Measurements from ENCODE around the gene AJAP1. TPM values are rescaled to one million over a fixed set of nuclear protein-coding genes. Genes with fewer than 3 reads are reported as not detected.

AJAP1 gene
- total and polyA plus RNA-seq, 10 of the 15 experiments (the other 5 are each of a cell fraction or from before 2014, with no cell fraction given) = not detected

GRCh38 chr1:4770713-4771112 is 116.3 kb downstream of the AJAP1 start (continued):
- no peak for TF ChIP-seq NFXL1 (IDR thresholded peaks at IDR 0.05; ENCODE audit: borderline replicate concordance)
- TF ChIP-seq, protein P1, sequence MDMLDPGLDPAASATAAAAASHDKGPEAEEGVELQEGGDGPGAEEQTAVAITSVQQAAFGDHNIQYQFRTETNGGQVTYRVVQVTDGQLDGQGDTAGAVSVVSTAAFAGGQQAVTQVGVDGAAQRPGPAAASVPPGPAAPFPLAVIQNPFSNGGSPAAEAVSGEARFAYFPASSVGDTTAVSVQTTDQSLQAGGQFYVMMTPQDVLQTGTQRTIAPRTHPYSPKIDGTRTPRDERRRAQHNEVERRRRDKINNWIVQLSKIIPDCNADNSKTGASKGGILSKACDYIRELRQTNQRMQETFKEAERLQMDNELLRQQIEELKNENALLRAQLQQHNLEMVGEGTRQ (IDR thresholded peaks at IDR 0.05; ENCODE audit: borderline replicate concordance, low read depth, low read length) = no peak
- TF ChIP-seq HDAC2 (IDR thresholded peaks at IDR 0.05) = no peak
- TF ChIP-seq POLR2AphosphoS5 (IDR thresholded peaks at IDR 0.05; ENCODE audit: low read length) = no peak

- BruUV-seq (replicated peaks) = no TSS peak
- H3K9me3 ChIP-seq (replicated peaks; ENCODE audit: control insufficient read depth, insufficient read depth, low read length) = no peaks in the 10 kb centered on the region
- no peaks in the 10 kb centered on the region for H3K36me3 ChIP-seq (ENCODE audit: control insufficient read depth in 2 of 2, insufficient read depth in 2 of 2, low read length in 1 of 2)
- no peak for TF ChIP-seq SREBF1 (IDR thresholded peaks at IDR 0.05; ENCODE audit: low read length)
- no peak overlapping the region for H2AFZ ChIP-seq (ENCODE audit: control insufficient read depth, low read depth, low read length)
- RAD21 ChIA-PET (ENCODE audit: unreplicated experiment) = no interaction called here
- H3K27me3 ChIP-seq (replicated peaks in 1 of 2; ENCODE audit: control insufficient read depth in 2 of 2, insufficient read depth in 2 of 2, low read length in 1 of 2) = no peaks in the 10 kb centered on the region
- no peaks in the 10 kb centered on the region for H3K79me2 ChIP-seq (ENCODE audit: control insufficient read depth, insufficient read depth, low read length)
- no peak overlapping the region for H3K27ac ChIP-seq (ENCODE audit: control insufficient read depth, insufficient read depth)
- WGBS (ENCODE audit: insufficient coverage, insufficient replicate concordance, low lambda C conversion rate, missing lambda C conversion rate) = 12% methylated on average over 12 of the region's 13 CpGs
- H3K4me2 ChIP-seq (ENCODE audit: control insufficient read depth, insufficient read depth) = no peak overlapping the region
- FAIRE-seq (no peak), DNase-seq (ENCODE audit: low read depth, low spot score) (no peak), ATAC-seq (no peak)
- H3K4me1 ChIP-seq (ENCODE audit: control insufficient read depth, insufficient read depth, low read length) = no peaks in the 10 kb centered on the region
- no peak overlapping the region for H3K4me3 ChIP-seq
- H3K9ac ChIP-seq (ENCODE audit: control insufficient read depth, insufficient read depth, low read length) = no peak overlapping the region
- SMC1A ChIA-PET (ENCODE audit: uncharacterized antibody, unreplicated experiment) = no interaction called here
- H4K20me1 ChIP-seq (ENCODE audit: control insufficient read depth, insufficient read depth) = no peaks in the 10 kb centered on the region
- POLR2A ChIA-PET = no interaction called here
- CTCF ChIA-PET = no interaction called here
- in situ Hi-C loops (cut with MboI) (no loop called here), intact Hi-C loops (cut with micrococcal nuclease; ENCODE audit: unreplicated experiment) (no loop called here)
These were observed 116.9 kb downstream of the AJAP1 start for GRCh38 chr1:4771267-4771666.

DNA sequence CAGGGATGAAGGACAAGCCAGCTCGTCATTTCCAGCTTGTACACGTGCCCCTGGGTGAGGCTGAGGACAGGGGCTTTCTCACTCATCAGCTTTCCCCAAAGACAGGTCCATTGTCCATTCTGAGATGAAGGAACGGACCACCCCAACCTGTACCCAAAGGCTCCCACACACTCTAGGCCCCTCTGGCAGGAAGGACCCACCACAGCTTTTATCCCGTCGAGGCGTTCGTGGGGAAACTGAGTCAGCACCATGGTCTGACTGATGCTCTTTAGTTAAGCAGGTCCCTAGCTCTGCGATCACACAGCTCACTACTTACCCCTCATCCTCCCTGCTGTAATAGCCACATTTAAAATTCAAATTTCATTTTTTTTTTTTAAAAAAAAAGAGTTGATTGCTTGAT is 117.3 kb downstream of the AJAP1 start:
- Histone ChIP-seq H3K4me3 (no peak overlapping the region), H3K4me1 (ENCODE audit: control insufficient read depth, insufficient read depth, low read length) (no peaks in the 10 kb centered on the region), H3K9ac (ENCODE audit: control insufficient read depth, insufficient read depth, low read length) (no peak overlapping the region), H4K20me1 (ENCODE audit: control insufficient read depth, insufficient read depth) (no peaks in the 10 kb centered on the region), H3K27me3 (replicated peaks in 1 of 2; ENCODE audit: control insufficient read depth in 2 of 2, insufficient read depth in 2 of 2, low read length in 1 of 2) (no peaks in the 10 kb centered on the region), H2AFZ (ENCODE audit: control insufficient read depth, low read depth, low read length) (no peak overlapping the region), H3K4me2 (ENCODE audit: control insufficient read depth, insufficient read depth) (no peak overlapping the region), H3K9me3 (replicated peaks; ENCODE audit: control insufficient read depth, insufficient read depth, low read length) (no peaks in the 10 kb centered on the region), H3K79me2 (ENCODE audit: control insufficient read depth, insufficient read depth, low read length) (no peaks in the 10 kb centered on the region), H3K36me3 (ENCODE audit: control insufficient read depth in 2 of 2, insufficient read depth in 2 of 2, low read length in 1 of 2) (no peaks in the 10 kb centered on the region), H3K27ac (ENCODE audit: control insufficient read depth, insufficient read depth) (no peak overlapping the region)
- intact Hi-C loops (cut with micrococcal nuclease; ENCODE audit: unreplicated experiment) = no loop called here
- RAD21 ChIA-PET (ENCODE audit: unreplicated experiment) = no interaction called here
- in situ Hi-C loops (cut with MboI) = no loop called here
- FAIRE-seq = no peak
- 76% methylated on average over 6 of the region's 8 CpGs for WGBS (ENCODE audit: insufficient coverage, insufficient replicate concordance, low lambda C conversion rate, missing lambda C conversion rate)
- SMC1A ChIA-PET (ENCODE audit: uncharacterized antibody, unreplicated experiment) = interaction anchor here (0.7 kb wide), 1 partner anchor 35 kb away, joined by 3 read pairs; no protein-coding TSS in a partner anchor
- no peak for ATAC-seq
- no TSS peak for BruUV-seq (replicated peaks)
- CTCF ChIA-PET = no interaction called here
- POLR2A ChIA-PET = no interaction called here
- DNase-seq (ENCODE audit: low read depth, low spot score) = no peak
- no peak for TF ChIP-seq MTA2 (IDR thresholded peaks at IDR 0.05; ENCODE audit: low read depth)
- no peak for TF ChIP-seq CBX3 (IDR thresholded peaks at IDR 0.05; ENCODE audit: borderline replicate concordance, low read depth)
- TF ChIP-seq STAT3 (IDR thresholded peaks at IDR 0.05; ENCODE audit: low read depth, low read length) = no peak
- TF ChIP-seq ZZZ3 (IDR thresholded peaks at IDR 0.05; ENCODE audit: control insufficient read depth, insufficient read length, low read depth) = no peak
- TF ChIP-seq TARDBP (IDR thresholded peaks at IDR 0.05; ENCODE audit: borderline replicate concordance) = no peak
- TF ChIP-seq MEF2A (IDR thresholded peaks at IDR 0.05; ENCODE audit: insufficient read depth, low read depth, low read length) = no peak
- no peak for TF ChIP-seq SREBF1 (IDR thresholded peaks at IDR 0.05; ENCODE audit: low read length)
- TF ChIP-seq, protein P2, sequence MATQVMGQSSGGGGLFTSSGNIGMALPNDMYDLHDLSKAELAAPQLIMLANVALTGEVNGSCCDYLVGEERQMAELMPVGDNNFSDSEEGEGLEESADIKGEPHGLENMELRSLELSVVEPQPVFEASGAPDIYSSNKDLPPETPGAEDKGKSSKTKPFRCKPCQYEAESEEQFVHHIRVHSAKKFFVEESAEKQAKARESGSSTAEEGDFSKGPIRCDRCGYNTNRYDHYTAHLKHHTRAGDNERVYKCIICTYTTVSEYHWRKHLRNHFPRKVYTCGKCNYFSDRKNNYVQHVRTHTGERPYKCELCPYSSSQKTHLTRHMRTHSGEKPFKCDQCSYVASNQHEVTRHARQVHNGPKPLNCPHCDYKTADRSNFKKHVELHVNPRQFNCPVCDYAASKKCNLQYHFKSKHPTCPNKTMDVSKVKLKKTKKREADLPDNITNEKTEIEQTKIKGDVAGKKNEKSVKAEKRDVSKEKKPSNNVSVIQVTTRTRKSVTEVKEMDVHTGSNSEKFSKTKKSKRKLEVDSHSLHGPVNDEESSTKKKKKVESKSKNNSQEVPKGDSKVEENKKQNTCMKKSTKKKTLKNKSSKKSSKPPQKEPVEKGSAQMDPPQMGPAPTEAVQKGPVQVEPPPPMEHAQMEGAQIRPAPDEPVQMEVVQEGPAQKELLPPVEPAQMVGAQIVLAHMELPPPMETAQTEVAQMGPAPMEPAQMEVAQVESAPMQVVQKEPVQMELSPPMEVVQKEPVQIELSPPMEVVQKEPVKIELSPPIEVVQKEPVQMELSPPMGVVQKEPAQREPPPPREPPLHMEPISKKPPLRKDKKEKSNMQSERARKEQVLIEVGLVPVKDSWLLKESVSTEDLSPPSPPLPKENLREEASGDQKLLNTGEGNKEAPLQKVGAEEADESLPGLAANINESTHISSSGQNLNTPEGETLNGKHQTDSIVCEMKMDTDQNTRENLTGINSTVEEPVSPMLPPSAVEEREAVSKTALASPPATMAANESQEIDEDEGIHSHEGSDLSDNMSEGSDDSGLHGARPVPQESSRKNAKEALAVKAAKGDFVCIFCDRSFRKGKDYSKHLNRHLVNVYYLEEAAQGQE (IDR thresholded peaks at IDR 0.05; ENCODE audit: low read depth, low read length) = no peak
- TF ChIP-seq EP300 (IDR thresholded peaks at IDR 0.05; ENCODE audit: borderline replicate concordance in 1 of 2, control insufficient read depth in 1 of 2, low read depth in 2 of 2, low read length in 2 of 2) = no peak
- TF ChIP-seq JUND (IDR thresholded peaks at IDR 0.05; ENCODE audit: low read depth, low read length) = no peak
